Karpas-422 (cell line): Measurements from ENCODE around the gene TCF25. TPM values are rescaled to one million over a fixed set of nuclear protein-coding genes. Genes with fewer than 3 reads are reported as not detected.

Experiments used
- DNase-seq: peaks from one replicate; pipeline ENCODE4 v3.0.0-alpha.2; 2015
- H2AFZ ChIP-seq: fragments of 200-600 bp; sonication (generic); 2 replicates; pipeline ENCODE4 v1.6.1; 2014; ENCODE audit warnings: antibody characterized with exemption, low read length, mixed read lengths
- H3K27ac ChIP-seq: fragments of 200-600 bp; sonication (generic); 2 replicates; pipeline ENCODE4 v1.5.1; 2014; ENCODE audit warnings: mild to moderate bottlenecking, low read length, moderate library complexity
- H3K27me3 ChIP-seq: fragments of 200-600 bp; sonication (generic); 2 replicates; pipeline ENCODE4 v1.6.1; 2014; ENCODE audit warnings: low read length, mixed read lengths
- H3K36me3 ChIP-seq: fragments of 200-600 bp; sonication (generic); 2 replicates; pipeline ENCODE4 v1.6.1; 2014; ENCODE audit warnings: low read length, mixed read lengths; ENCODE audit not compliant: insufficient read depth
- H3K4me1 ChIP-seq: fragments of 200-600 bp; sonication (generic); 2 replicates; pipeline ENCODE4 v1.6.1; 2014; ENCODE audit warnings: mild to moderate bottlenecking, low read length, mixed read lengths
- H3K4me2 ChIP-seq: fragments of 200-600 bp; sonication (generic); 2 replicates; pipeline ENCODE4 v1.6.1; 2014; ENCODE audit warnings: low read length, low read depth, mild to moderate bottlenecking; ENCODE audit not compliant: poor library complexity, severe bottlenecking
- H3K4me3 ChIP-seq: fragments of 200-600 bp; sonication (generic); 2 replicates; pipeline ENCODE4 v1.5.1; 2014; ENCODE audit warnings: mild to moderate bottlenecking, antibody characterized with exemption, low read length, mixed read lengths
- H3K79me2 ChIP-seq: fragments of 200-600 bp; sonication (generic); 2 replicates; pipeline ENCODE4 v1.6.1; 2014; ENCODE audit warnings: mild to moderate bottlenecking, low read length, mixed read lengths
- H3K9ac ChIP-seq: fragments of 200-600 bp; sonication (generic); 2 replicates; pipeline ENCODE4 v1.6.0; 2014; ENCODE audit warnings: low read length
- H3K9me2 ChIP-seq: fragments of 200-600 bp; sonication (generic), shearing (Covaris generic); replicated peaks from 2 replicates; pipeline ENCODE4 v1.6.0; 2014; ENCODE audit warnings: mild to moderate bottlenecking, low read length, moderate library complexity; ENCODE audit not compliant: insufficient read depth
- H3K9me3 ChIP-seq: fragments of 300-700, 200-600 bp; sonication (generic); 2 replicates; pipeline ENCODE4 v1.6.1; 2014; ENCODE audit warnings: low read length, mixed read lengths
- H4K20me1 ChIP-seq: fragments of 200-600 bp; sonication (generic); 2 replicates; pipeline ENCODE4 v1.6.1; 2014; ENCODE audit warnings: mild to moderate bottlenecking, antibody characterized with exemption, low read length, low read depth; ENCODE audit not compliant: insufficient read depth
- total RNA-seq: library from RNA; depleted of rRNA; stranded (reverse); fragments of >200 nt; shearing (Covaris generic); gene quantifications from 2 replicates; pipeline ENCODE4 v1.2.3, GENCODE V29; 2014; ENCODE audit warnings: low replicate concordance

TCF25 gene
- total RNA-seq, 1 experiment from 2014 or later = 71.8 TPM

- DNase-seq = no peak
Measured at GRCh38 chr16:89880477-89881367, 7.3 kb downstream of the TCF25 start.

GRCh38 chr16:89881368-89881730 lies 8.0 kb downstream of the TCF25 start:
- Histone ChIP-seq H3K79me2 (peaks cover 50% of the 10 kb centered on the region), H3K27ac (no peak overlapping the region), H3K4me1 (no peaks in the 10 kb centered on the region), H3K9me2 (no peaks in the 10 kb centered on the region), H3K4me3 (no peak overlapping the region), H3K4me2 (no peak overlapping the region), H4K20me1 (peaks cover 7% of the 10 kb centered on the region), H2AFZ (no peak overlapping the region), H3K9me3 (no peaks in the 10 kb centered on the region), H3K9ac (no peak overlapping the region), H3K27me3 (no peaks in the 10 kb centered on the region), H3K36me3 (peaks cover 30% of the 10 kb centered on the region; the same call in 1 of the 2 replicates)
- DNase-seq = no peak

More at GRCh38 chr16:89880477-89881367, 7.3 kb downstream of the TCF25 start:
- Histone ChIP-seq H3K4me2 (no peak overlapping the region), H3K4me3 (no peak overlapping the region), H2AFZ (no peak overlapping the region), H3K9ac (no peak overlapping the region), H3K9me2 (no peaks in the 10 kb centered on the region), H3K36me3 (peaks cover 36% of the 10 kb centered on the region), H3K4me1 (no peaks in the 10 kb centered on the region), H3K27ac (no peak overlapping the region), H4K20me1 (peaks cover 13% of the 10 kb centered on the region), H3K9me3 (no peaks in the 10 kb centered on the region), H3K27me3 (no peaks in the 10 kb centered on the region), H3K79me2 (peaks cover 56% of the 10 kb centered on the region)

DNA sequence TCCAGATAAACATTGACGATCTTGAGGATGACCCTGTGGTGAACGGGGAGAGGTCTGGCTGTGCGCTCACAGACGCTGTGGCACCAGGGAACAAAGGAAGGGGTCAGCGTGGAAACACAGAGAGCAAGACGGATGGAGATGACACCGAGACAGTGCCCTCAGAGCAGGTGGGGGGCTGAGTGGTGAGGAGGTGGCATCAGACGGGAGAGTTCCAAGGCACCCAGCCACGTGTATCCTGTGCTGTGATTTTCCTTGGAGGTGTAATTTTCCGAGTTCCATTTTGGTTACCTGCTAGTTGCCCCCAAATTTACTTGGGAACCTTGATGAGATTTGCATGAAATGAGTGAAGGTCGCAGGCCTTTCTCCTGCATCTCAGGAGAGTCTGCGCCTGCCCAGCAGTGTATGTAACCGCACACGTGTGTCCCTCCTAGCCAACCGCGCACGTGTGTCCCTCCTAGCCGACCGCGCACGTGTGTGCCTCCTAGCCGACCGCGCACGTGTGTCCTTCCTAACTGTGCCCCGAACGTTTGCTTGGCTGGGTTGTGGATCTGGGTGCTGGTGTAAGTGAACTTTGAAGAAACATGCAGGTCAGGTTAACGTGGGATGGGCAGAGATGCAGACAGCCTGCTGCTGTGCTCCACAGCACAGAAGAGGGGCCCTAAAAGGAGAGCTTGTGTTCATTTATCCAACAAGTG lies 10.1 kb downstream of the TCF25 start:
- Histone ChIP-seq H3K4me2 (no peak overlapping the region), H2AFZ (no peak overlapping the region), H3K9me2 (no peaks in the 10 kb centered on the region), H3K36me3 (peaks cover 29% of the 10 kb centered on the region; the same call in 1 of the 2 replicates), H3K4me3 (no peak overlapping the region), H3K9ac (no peak overlapping the region), H3K27me3 (no peaks in the 10 kb centered on the region), H3K79me2 (peaks cover 33% of the 10 kb centered on the region), H4K20me1 (peaks cover 6% of the 10 kb centered on the region), H3K4me1 (no peaks in the 10 kb centered on the region), H3K27ac (no peak overlapping the region), H3K9me3 (no peaks in the 10 kb centered on the region)
- DNase-seq = no peak

- H3K9me2 ChIP-seq = no peaks in the 10 kb centered on the region
- no peak overlapping the region for H3K4me2 ChIP-seq
- H3K9ac ChIP-seq = no peak overlapping the region
- peaks cover 6% of the 10 kb centered on the region for H4K20me1 ChIP-seq
- DNase-seq = no peak
- peaks cover 25% of the 10 kb centered on the region; the same call in 1 of the 2 replicates for H3K36me3 ChIP-seq
- no peak overlapping the region for H3K4me3 ChIP-seq
- no peaks in the 10 kb centered on the region for H3K27me3 ChIP-seq
- no peaks in the 10 kb centered on the region for H3K9me3 ChIP-seq
- H3K27ac ChIP-seq = no peak overlapping the region
- H3K4me1 ChIP-seq = no peaks in the 10 kb centered on the region
- H2AFZ ChIP-seq = no peak overlapping the region
- peaks cover 28% of the 10 kb centered on the region for H3K79me2 ChIP-seq
Measured at GRCh38 chr16:89884041-89884421, 10.6 kb downstream of the TCF25 start.

DNA sequence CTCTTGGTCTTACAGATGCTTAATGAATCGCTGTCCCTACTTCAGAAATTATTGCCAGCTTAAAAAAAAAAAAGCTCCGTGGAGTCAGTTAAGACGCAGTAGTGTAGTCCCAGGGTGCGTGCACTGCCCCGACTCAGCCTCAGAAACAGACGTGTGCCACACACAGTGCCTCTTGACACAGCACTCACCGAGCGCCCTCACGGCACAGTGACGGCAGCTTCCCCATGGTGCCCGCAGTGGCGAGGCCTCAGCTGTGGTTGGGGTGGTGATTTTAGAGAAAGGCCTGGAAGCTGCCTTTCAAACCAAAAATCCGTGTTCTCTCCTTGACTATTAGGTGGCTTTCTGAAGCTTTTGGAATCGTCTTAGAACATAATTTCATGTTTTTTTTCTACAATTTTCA lies 13.9 kb downstream of the TCF25 start:
- no peak for DNase-seq
- no peak overlapping the region for H3K27ac ChIP-seq
- peaks cover 6% of the 10 kb centered on the region for H3K79me2 ChIP-seq
- H3K36me3 ChIP-seq = peaks cover 24% of the 10 kb centered on the region; the same call in 1 of the 2 replicates
- H3K9me2 ChIP-seq = no peaks in the 10 kb centered on the region
- H3K4me2 ChIP-seq = no peak overlapping the region
- no peak overlapping the region for H3K9ac ChIP-seq
- H4K20me1 ChIP-seq = no peaks in the 10 kb centered on the region
- H3K4me1 ChIP-seq = no peaks in the 10 kb centered on the region
- H3K9me3 ChIP-seq = no peaks in the 10 kb centered on the region
- no peaks in the 10 kb centered on the region for H3K27me3 ChIP-seq
- no peak overlapping the region for H3K4me3 ChIP-seq
- no peak overlapping the region for H2AFZ ChIP-seq

DNA sequence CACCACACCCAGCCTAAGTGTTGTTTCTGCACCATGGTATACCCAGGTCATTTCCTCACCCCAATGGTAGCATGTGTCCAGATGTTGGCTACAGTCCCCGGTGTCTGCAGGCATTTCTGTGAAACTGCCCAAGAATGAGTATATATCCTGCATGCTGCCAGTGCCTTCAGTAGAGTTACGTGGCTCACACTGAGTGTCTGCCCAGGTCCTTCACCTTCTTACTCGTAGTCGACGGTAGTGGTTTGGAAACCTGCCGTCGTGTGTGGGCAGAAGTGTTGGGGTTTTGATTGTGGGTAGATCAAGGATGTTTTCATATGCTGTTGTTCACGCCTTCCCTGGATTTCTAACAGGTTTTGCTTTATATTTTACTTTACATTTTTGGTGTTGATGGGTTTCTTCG lies 16.8 kb downstream of the TCF25 start:
- H4K20me1 ChIP-seq = no peaks in the 10 kb centered on the region
- no peaks in the 10 kb centered on the region for H3K9me3 ChIP-seq
- H2AFZ ChIP-seq = no peak overlapping the region
- no peak for DNase-seq
- H3K27me3 ChIP-seq = no peaks in the 10 kb centered on the region
- no peaks in the 10 kb centered on the region for H3K9me2 ChIP-seq
- H3K79me2 ChIP-seq = no peaks in the 10 kb centered on the region
- no peak overlapping the region for H3K4me2 ChIP-seq
- H3K36me3 ChIP-seq = peaks cover 22% of the 10 kb centered on the region; the same call in 1 of the 2 replicates
- no peak overlapping the region for H3K9ac ChIP-seq
- H3K27ac ChIP-seq = no peak overlapping the region
- no peak overlapping the region for H3K4me3 ChIP-seq
- H3K4me1 ChIP-seq = no peaks in the 10 kb centered on the region

DNA sequence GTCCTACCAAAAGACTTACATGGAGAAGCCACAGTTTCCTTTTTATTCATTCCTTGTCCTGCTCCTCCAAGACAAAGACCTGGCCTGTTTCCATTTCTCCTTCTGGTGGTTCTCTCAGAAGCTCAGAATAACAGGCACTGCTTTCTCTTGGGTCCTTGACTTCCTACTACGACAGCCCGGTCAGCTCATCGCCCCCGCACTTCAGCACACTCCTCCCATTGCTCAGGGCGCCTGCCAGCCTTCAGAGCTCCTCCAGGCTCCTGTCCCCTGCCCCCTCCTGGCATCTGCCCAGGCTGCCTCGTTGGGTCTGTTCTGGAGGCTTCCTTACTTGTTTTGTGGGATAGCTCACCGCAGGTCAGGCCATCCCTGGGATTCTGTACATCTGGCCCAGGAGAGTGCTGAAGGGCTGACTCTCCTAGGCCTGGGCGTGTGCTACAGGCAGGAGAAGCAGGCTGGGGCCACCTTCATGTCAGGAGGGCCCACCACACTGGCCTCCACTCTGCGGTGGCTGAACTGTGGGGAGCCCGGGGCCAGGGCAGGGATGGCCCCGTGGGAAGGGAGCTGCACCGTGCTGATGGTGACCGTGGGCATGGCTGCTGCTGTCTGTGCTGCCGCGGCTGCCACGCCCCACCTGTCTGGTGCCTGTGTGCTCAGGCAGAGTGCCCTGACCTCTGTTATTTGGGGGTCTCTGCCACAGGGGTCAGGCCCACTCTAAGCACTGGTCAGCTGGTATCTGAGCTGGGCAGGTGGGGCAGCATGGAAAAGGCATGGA lies 17.7 kb downstream of the TCF25 start:
- H3K27ac ChIP-seq = no peak overlapping the region
- no peaks in the 10 kb centered on the region for H4K20me1 ChIP-seq
- no peak overlapping the region for H3K4me2 ChIP-seq
- no peaks in the 10 kb centered on the region for H3K9me3 ChIP-seq
- no peaks in the 10 kb centered on the region for H3K9me2 ChIP-seq
- H3K4me3 ChIP-seq = no peak overlapping the region
- no peak overlapping the region for H3K9ac ChIP-seq
- no peak for DNase-seq
- H3K4me1 ChIP-seq = no peaks in the 10 kb centered on the region
- no peak overlapping the region for H2AFZ ChIP-seq
- H3K36me3 ChIP-seq = peaks cover 22% of the 10 kb centered on the region; the same call in 1 of the 2 replicates
- H3K27me3 ChIP-seq = no peaks in the 10 kb centered on the region
- no peaks in the 10 kb centered on the region for H3K79me2 ChIP-seq
